ENCODE measurements around the gene E2F3. TPM values are rescaled to one million over a fixed set of nuclear protein-coding genes. Genes with fewer than 3 reads are reported as not detected.

The E2F3 gene
- total and polyA plus RNA-seq, 10 of the 15 experiments (the other 5 are each of a cell fraction or from before 2014, with no cell fraction given) = 5.1 to 16.8 (median 10.6) TPM

DNA sequence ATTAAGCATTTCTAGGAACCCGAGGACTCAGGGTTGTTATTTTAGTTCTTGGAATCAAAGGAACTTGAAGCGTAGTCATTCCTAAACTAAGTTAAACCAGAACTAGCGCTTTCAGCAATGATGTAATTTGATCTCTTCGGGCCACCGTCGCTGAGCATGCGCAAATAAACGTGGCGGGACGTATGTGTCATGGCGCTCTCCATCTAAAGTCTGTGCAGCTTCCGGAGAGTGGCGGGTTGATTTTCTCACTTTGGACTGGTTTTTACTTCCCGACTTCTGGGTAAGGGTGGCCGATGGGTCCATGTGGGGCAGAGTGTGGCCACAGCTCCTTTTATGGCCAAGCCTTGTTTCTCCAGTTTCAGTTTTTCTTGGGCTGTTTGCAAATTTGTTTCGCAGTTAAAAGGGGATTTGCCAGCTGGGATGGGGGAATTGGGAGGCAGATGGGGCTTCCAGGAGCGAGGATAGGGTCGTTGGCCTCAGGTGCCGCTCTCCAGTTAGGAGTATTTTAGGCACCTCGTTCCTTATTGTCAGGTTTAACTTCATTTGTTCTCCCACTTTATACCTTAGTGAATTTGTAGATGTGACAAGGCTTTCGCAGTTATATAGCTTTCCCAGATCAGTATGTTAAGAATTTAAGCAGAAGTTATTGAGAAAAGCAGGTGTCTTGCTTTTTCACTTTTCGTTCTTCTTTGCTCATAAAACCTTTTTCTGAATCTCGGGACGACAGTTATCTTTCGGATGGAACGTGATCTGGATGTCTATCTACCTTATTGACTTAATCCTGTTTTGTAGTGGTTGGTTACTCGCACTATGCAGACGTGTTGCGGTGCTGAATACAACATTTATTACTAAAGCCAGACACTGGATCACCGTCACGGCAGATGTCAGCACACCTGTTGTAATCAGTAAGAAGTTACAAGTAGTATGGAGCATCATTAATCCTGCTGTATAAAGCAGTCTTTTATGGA lies 132.9 kb downstream of the E2F3 start, which contains the start of gene CDKAL1 (continued):
- TF ChIP-seq, protein P1, sequence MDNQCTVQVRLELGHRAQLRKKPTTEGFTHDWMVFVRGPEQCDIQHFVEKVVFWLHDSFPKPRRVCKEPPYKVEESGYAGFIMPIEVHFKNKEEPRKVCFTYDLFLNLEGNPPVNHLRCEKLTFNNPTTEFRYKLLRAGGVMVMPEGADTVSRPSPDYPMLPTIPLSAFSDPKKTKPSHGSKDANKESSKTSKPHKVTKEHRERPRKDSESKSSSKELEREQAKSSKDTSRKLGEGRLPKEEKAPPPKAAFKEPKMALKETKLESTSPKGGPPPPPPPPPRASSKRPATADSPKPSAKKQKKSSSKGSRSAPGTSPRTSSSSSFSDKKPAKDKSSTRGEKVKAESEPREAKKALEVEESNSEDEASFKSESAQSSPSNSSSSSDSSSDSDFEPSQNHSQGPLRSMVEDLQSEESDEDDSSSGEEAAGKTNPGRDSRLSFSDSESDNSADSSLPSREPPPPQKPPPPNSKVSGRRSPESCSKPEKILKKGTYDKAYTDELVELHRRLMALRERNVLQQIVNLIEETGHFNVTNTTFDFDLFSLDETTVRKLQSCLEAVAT (IDR thresholded peaks at IDR 0.05) = no peak
- peak; percentile 88 for TF ChIP-seq JUNB (IDR thresholded peaks at IDR 0.05)
- TF ChIP-seq, protein P2, sequence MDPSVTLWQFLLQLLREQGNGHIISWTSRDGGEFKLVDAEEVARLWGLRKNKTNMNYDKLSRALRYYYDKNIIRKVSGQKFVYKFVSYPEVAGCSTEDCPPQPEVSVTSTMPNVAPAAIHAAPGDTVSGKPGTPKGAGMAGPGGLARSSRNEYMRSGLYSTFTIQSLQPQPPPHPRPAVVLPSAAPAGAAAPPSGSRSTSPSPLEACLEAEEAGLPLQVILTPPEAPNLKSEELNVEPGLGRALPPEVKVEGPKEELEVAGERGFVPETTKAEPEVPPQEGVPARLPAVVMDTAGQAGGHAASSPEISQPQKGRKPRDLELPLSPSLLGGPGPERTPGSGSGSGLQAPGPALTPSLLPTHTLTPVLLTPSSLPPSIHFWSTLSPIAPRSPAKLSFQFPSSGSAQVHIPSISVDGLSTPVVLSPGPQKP (IDR thresholded peaks at IDR 0.05; ENCODE audit: low read depth, low read length) = 0 out of 2 replicates have a peak, but pooled peaks have one; percentile 54
- TF ChIP-seq, protein P3, sequence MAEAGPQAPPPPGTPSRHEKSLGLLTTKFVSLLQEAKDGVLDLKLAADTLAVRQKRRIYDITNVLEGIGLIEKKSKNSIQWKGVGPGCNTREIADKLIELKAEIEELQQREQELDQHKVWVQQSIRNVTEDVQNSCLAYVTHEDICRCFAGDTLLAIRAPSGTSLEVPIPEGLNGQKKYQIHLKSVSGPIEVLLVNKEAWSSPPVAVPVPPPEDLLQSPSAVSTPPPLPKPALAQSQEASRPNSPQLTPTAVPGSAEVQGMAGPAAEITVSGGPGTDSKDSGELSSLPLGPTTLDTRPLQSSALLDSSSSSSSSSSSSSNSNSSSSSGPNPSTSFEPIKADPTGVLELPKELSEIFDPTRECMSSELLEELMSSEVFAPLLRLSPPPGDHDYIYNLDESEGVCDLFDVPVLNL (IDR thresholded peaks at IDR 0.05; ENCODE audit: low read depth, low read length) = peak; percentile 71; the same call in 1 of the 2 replicates
- no peak for TF ChIP-seq ZZZ3 (IDR thresholded peaks at IDR 0.05; ENCODE audit: control insufficient read depth, insufficient read length, low read depth)
- TF ChIP-seq CHD1 (IDR thresholded peaks at IDR 0.05; ENCODE audit: low read depth, low read length) = no peak
- TF ChIP-seq GATAD2B (conservative IDR thresholded peaks at IDR 0.05; ENCODE audit: low read depth) = 0 out of 2 replicates have a peak, but pooled peaks have one; percentile 19
- peak; percentile 93 for TF ChIP-seq POLR2AphosphoS5 (IDR thresholded peaks at IDR 0.05; ENCODE audit: low read length)
- peak; percentile 90 for TF ChIP-seq ATF7 (IDR thresholded peaks at IDR 0.05; ENCODE audit: low read depth)
- TF ChIP-seq NRF1 (conservative IDR thresholded peaks at IDR 0.05; ENCODE audit: low read depth, low read length) = peak; percentile 62
- no peak for TF ChIP-seq DPF2 (IDR thresholded peaks at IDR 0.05)
- peak; percentile 100 for TF ChIP-seq RB1 (IDR thresholded peaks at IDR 0.05; ENCODE audit: borderline replicate concordance)
- TF ChIP-seq POLR2A (IDR thresholded peaks at IDR 0.05; ENCODE audit: low read depth, low read length) = peak; percentile 87
- TF ChIP-seq PAX8 (IDR thresholded peaks at IDR 0.05) = no peak
- TF ChIP-seq, protein P4, sequence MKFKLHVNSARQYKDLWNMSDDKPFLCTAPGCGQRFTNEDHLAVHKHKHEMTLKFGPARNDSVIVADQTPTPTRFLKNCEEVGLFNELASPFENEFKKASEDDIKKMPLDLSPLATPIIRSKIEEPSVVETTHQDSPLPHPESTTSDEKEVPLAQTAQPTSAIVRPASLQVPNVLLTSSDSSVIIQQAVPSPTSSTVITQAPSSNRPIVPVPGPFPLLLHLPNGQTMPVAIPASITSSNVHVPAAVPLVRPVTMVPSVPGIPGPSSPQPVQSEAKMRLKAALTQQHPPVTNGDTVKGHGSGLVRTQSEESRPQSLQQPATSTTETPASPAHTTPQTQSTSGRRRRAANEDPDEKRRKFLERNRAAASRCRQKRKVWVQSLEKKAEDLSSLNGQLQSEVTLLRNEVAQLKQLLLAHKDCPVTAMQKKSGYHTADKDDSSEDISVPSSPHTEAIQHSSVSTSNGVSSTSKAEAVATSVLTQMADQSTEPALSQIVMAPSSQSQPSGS (IDR thresholded peaks at IDR 0.05; ENCODE audit: low read length) = peak; percentile 63; the same call in 1 of the 2 replicates
- 0 out of 2 replicates have a peak, but pooled peaks have one; percentile 42 for TF ChIP-seq GABPA (IDR thresholded peaks at IDR 0.05; ENCODE audit: low read depth)
- TF ChIP-seq IKZF2 (IDR thresholded peaks at IDR 0.05) = peak; percentile 38 to 49; a peak in 2 of 4 replicates
- TF ChIP-seq RUNX3 (IDR thresholded peaks at IDR 0.05; ENCODE audit: low read length) = peak; percentile 79
- no peak for TF ChIP-seq SMAD1 (IDR thresholded peaks at IDR 0.05; ENCODE audit: low read depth, partially characterized antibody)
- peak; percentile 94 for TF ChIP-seq IRF4 (IDR thresholded peaks at IDR 0.05; ENCODE audit: low read depth, low read length)
- peak; percentile 84; the same call in 2 of the 3 replicates for TF ChIP-seq POU2F2 (IDR thresholded peaks at IDR 0.05; ENCODE audit: borderline replicate concordance, low read depth, low read length)
- TF ChIP-seq YBX1 (IDR thresholded peaks at IDR 0.05) = no peak
- TF ChIP-seq HDAC2 (IDR thresholded peaks at IDR 0.05) = 0 out of 2 replicates have a peak, but pooled peaks have one; percentile 71
- TF ChIP-seq HCFC1 (IDR thresholded peaks at IDR 0.05; ENCODE audit: low read length) = peak; percentile 70
- TF ChIP-seq CREM (IDR thresholded peaks at IDR 0.05; ENCODE audit: low read depth) = 0 out of 2 replicates have a peak, but pooled peaks have one; percentile 57
- TF ChIP-seq, protein P5, sequence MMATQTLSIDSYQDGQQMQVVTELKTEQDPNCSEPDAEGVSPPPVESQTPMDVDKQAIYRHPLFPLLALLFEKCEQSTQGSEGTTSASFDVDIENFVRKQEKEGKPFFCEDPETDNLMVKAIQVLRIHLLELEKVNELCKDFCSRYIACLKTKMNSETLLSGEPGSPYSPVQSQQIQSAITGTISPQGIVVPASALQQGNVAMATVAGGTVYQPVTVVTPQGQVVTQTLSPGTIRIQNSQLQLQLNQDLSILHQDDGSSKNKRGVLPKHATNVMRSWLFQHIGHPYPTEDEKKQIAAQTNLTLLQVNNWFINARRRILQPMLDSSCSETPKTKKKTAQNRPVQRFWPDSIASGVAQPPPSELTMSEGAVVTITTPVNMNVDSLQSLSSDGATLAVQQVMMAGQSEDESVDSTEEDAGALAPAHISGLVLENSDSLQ (IDR thresholded peaks at IDR 0.05) = peak; percentile 46; the same call in 1 of the 2 replicates
